Omental fat pad (tissue), 4 donors: ENCODE data around the gene CACNA1D. TPM values are rescaled to one million over a fixed set of nuclear protein-coding genes. Genes with fewer than 3 reads are reported as not detected.

Experiments used
- ATAC-seq: fragments of 150-250 bp; one replicate; pipeline ENCODE4 v1.9.1; 2016; ENCODE audit warnings: mild to moderate bottlenecking, moderate library complexity; ENCODE audit not compliant: low FRiP score
- DNase-seq: peaks from one replicate; pipeline ENCODE4 v3.0.0-alpha.2; 2019; ENCODE audit warnings: low spot score
- total RNA-seq, 4 donors: library from RNA; depleted of rRNA; stranded (reverse); fragments of >200 nt; gene quantifications; one replicate each; pipeline ENCODE4 v1.1.0, GENCODE V29; 2016
- TF ChIP-seq, protein P1 (sequence below), 3 donors: fragments of 450-650 bp; IDR thresholded peaks; one replicate each; pipeline ENCODE4 v1.5.1; 2016 to 2017; ENCODE audit warnings: antibody characterized with exemption in 3 of 3, mild to moderate bottlenecking in 3 of 3, moderate library complexity in 2 of 3

CACNA1D gene
- total RNA-seq, 4 donors from 2014 or later: 0.24 to 1.8 (median 0.74) TPM

DNA sequence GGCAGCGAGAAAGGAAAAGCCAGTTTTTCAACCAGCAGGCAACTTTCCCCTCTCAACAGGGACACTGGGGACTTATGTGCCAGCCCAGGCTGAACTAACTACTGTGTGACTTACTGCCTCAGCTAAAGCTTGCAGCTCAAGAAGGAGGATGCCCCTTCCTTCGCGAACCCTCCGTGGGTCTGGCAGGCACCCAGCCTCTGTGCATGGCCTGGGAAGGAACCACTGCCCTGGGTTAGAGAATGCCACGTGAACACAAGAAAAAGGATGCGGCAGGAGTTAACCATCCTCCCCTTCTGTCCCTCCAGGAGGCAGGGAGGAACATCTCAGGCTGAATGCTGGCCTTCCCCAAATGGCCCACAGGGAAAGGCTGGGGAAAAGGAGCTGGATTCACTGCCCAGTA, 322.8 kb downstream of the CACNA1D start:
- DNase-seq (no peak), ATAC-seq (no peak)
- TF ChIP-seq, protein P1, sequence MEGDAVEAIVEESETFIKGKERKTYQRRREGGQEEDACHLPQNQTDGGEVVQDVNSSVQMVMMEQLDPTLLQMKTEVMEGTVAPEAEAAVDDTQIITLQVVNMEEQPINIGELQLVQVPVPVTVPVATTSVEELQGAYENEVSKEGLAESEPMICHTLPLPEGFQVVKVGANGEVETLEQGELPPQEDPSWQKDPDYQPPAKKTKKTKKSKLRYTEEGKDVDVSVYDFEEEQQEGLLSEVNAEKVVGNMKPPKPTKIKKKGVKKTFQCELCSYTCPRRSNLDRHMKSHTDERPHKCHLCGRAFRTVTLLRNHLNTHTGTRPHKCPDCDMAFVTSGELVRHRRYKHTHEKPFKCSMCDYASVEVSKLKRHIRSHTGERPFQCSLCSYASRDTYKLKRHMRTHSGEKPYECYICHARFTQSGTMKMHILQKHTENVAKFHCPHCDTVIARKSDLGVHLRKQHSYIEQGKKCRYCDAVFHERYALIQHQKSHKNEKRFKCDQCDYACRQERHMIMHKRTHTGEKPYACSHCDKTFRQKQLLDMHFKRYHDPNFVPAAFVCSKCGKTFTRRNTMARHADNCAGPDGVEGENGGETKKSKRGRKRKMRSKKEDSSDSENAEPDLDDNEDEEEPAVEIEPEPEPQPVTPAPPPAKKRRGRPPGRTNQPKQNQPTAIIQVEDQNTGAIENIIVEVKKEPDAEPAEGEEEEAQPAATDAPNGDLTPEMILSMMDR (IDR thresholded peaks at IDR 0.05): no peak

DNA sequence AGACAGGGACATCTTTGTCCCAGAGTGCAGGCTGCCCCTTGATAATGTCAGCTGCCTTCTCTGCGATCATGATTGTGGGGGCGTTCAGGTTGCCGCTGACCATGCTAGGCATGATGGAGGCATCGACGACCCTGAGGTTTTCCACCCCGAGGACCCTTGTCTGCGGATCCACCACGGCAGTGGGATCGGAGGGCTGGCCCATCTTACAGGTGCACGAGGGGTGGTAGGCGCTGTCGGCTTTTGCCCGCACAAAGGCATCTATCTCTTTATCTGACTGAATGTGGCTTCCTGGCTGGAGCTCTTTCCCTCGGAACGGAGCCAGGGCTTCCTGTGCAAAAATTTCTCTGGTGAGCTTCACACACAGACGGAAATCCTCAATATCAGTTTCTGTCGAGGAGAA, 323.4 kb downstream of the CACNA1D start:
- DNase-seq: no peak
- no peak for ATAC-seq
- TF ChIP-seq, protein P1 (IDR thresholded peaks at IDR 0.05): no peak

DNA sequence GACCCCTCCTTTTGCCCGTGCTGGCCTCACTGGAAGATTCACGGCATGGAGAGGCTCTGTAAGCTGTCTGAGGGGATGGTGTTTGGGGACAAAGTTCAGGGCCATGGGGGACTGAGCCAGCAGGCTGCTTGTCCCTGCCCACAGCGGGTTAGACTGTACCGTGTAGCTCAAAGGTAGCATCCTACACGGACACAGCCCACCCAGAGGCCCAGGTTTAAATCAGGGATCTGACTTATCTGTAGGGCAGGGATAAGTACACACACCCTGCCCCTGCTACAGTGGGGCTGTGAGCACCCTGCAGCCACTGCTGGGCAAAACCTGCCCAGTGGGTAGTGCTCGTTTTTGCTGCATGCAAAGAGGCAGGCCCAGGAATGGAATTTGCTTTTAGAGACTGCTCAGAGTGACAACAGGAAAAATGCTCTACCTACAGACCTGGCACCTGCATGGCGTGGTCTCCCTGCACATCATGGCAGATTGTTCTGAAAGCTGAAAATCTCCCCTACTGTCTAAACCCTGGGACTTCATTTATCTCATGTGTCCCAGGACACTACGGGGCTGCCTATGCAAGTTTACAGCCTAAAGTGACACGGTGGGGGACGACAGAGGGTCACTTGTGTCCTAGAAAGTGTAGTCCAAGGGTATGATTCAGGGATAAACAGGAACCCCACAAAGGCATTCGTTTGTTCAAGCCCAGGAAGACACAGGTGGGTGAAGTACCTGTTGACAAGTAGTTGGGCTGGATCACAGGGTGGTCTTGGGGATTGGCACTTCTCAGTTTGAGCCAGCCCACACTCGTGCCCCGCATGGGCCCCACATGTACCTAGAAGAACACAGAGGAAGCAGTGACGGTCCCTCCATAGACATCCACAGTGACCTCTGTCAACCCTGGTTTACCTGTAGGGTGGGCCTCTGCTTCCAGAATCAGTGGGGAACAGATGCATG, 324.1 kb downstream of the CACNA1D start:
- ATAC-seq: no peak

DNA sequence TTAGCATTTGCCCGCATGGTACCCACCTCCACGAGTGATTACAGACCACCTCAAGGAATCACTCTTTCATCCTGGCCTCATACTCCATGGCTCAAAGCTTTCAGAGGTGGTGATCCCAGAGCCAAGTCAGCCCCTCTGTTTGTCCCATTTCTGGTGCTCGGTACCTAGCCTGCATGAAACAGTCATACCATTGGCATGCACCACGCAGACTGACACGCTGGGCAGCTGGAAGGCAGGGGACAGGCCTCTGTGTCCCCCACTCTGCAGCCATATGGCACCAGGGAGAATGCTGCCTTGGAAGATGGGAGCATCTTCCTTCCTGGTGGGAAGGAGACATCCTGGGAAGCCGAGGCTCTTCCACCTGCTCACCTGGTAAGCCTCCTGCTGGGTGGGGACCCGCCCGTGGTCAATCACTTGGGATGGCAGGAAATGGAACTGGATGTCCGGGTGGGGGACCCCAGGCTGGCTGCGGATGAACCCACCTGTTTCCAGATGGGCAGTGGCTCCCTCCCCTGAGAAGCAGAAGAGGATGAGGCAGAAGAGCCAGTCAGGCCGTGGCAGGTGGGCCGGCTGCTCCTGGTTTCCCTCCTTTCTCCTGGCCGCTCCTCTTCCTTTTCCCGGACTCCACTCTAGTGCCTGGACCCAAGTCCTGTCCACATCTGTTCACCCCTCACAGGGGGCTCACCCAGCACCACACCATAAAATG, 324.9 kb downstream of the CACNA1D start:
- no peak for ATAC-seq
- DNase-seq: no peak
- TF ChIP-seq, protein P1 (IDR thresholded peaks at IDR 0.05): no peak

More for the DNA sequence above, 324.1 kb downstream of the CACNA1D start:
- no peak for DNase-seq
- TF ChIP-seq, protein P1 (IDR thresholded peaks at IDR 0.05): no peak

DNA sequence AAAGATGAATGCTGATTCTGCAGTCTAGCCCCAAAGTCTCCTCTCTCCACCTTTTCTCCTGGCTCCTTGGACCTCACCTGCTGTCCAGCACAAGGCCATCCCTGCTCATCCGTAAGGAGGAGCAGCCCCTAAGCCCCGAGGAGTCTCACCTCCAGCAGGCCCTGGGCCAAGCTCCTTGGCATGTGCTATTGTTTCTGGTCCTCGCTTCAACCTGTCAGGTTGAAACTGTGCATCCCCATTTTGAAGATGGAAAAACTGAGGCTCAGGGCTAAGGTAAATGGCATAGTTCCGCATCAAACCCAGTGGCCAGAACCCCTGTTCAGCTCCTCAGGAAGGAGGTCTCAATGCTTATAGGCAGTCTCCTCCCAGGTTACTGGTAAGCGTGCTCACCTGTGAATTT, 325.7 kb downstream of the CACNA1D start:
- no peak for DNase-seq
- ATAC-seq: no peak
- TF ChIP-seq, protein P1 (IDR thresholded peaks at IDR 0.05): no peak

DNA sequence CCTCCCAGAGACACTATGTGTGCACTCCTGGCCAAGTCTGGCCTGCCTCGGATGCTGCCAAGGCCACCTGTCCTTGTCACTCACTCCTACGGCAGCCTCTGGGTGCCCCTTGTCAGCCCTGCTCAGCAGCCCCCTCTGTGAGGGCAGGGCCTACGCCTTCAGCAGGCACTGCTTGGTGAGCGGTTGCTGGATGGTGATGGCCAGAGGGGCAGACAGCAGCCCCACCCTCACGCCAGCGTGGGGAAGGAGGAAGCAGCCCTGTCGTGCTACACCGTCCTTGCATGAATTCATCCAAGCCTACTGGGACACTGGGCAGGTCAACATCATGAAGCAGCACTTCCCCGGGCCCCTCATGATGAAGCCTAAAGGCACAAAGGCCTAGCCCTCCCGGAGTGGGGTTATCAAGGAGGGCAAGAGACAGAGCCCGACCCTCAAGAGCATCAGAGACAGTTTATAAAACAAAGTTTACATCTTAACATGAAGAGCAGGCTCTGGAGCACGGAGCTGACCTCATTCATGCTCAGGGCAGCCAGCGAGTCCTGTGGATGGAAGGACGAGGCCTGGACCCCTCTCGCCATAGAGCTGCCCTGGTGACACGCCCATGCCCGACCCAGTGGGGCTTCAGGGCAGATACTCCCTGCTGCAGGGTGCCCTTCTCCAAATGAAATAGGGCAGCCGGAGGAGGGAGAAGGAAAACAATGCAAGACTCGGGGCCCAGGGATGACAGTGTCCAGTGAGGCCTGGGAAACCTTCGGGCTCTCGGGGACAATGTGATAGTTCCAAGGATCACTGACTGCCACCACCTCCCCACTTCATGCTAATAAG, 326.6 kb downstream of the CACNA1D start:
- no peak for ATAC-seq
- TF ChIP-seq, protein P1 (IDR thresholded peaks at IDR 0.05): no peak
- no peak for DNase-seq
